ENCODE data around the gene BARX2.

Gene BARX2

GRCh38 chr11:129366737-129367597 lies 8.7 kb upstream of the BARX2 start:
- H3K36me3 ChIP-seq (ENCODE audit: low read depth), result no peaks in the 10 kb centered on the region
- no peak for ATAC-seq (ENCODE audit: low read depth)
- H3K27ac ChIP-seq (ENCODE audit: poor library complexity, severe bottlenecking), result no peak overlapping the region
- peaks cover 17% of the 10 kb centered on the region for H3K4me1 ChIP-seq (ENCODE audit: insufficient read depth, poor library complexity, severe bottlenecking)
- no peaks in the 10 kb centered on the region for H3K9me3 ChIP-seq (ENCODE audit: severe bottlenecking)
- TF ChIP-seq CTCF (IDR thresholded peaks at IDR 0.05; ENCODE audit: poor library complexity, severe bottlenecking), result no peak
- peaks cover 17% of the 10 kb centered on the region for H3K27me3 ChIP-seq (ENCODE audit: insufficient read depth, poor library complexity, severe bottlenecking)
- H3K4me3 ChIP-seq (ENCODE audit: severe bottlenecking), result no peak overlapping the region
- DNase-seq (ENCODE audit: low spot score), result no peak

GRCh38 chr11:129368889-129369672 lies 6.6 kb upstream of the BARX2 start:
- Histone ChIP-seq H3K27ac (ENCODE audit: poor library complexity, severe bottlenecking) (no peak overlapping the region), H3K9me3 (ENCODE audit: severe bottlenecking) (no peaks in the 10 kb centered on the region), H3K4me3 (ENCODE audit: severe bottlenecking) (no peak overlapping the region), H3K36me3 (ENCODE audit: low read depth) (no peaks in the 10 kb centered on the region), H3K27me3 (ENCODE audit: insufficient read depth, poor library complexity, severe bottlenecking) (peaks cover 38% of the 10 kb centered on the region), H3K4me1 (ENCODE audit: insufficient read depth, poor library complexity, severe bottlenecking) (peaks cover 17% of the 10 kb centered on the region)
- no peak for TF ChIP-seq CTCF (IDR thresholded peaks at IDR 0.05; ENCODE audit: poor library complexity, severe bottlenecking)
- ATAC-seq (ENCODE audit: low read depth), result no peak
- no peak for DNase-seq (ENCODE audit: low spot score)

- no peak for TF ChIP-seq CTCF (IDR thresholded peaks at IDR 0.05; ENCODE audit: poor library complexity, severe bottlenecking)
- Histone ChIP-seq H3K27ac (ENCODE audit: poor library complexity, severe bottlenecking) (no peak overlapping the region), H3K4me1 (ENCODE audit: insufficient read depth, poor library complexity, severe bottlenecking) (peaks cover 6% of the 10 kb centered on the region), H3K9me3 (ENCODE audit: severe bottlenecking) (no peaks in the 10 kb centered on the region), H3K27me3 (ENCODE audit: insufficient read depth, poor library complexity, severe bottlenecking) (peaks cover 50% of the 10 kb centered on the region), H3K4me3 (ENCODE audit: severe bottlenecking) (no peak overlapping the region), H3K36me3 (ENCODE audit: low read depth) (no peaks in the 10 kb centered on the region)
- no peak for ATAC-seq (ENCODE audit: low read depth)
- no peak for DNase-seq (ENCODE audit: low spot score)
Observed at GRCh38 chr11:129370715-129371114, 4.9 kb upstream of the BARX2 start.

GRCh38 chr11:129372609-129373488 lies 2.8 kb upstream of the BARX2 start:
- Histone ChIP-seq H3K4me3 (ENCODE audit: severe bottlenecking) (peak overlapping the region; percentile 12), H3K27me3 (ENCODE audit: insufficient read depth, poor library complexity, severe bottlenecking) (peaks cover 48% of the 10 kb centered on the region)
- ATAC-seq (ENCODE audit: low read depth), result no peak

More at GRCh38 chr11:129372609-129373488, 2.8 kb upstream of the BARX2 start:
- Histone ChIP-seq H3K27ac (ENCODE audit: poor library complexity, severe bottlenecking) (no peak overlapping the region), H3K36me3 (ENCODE audit: low read depth) (no peaks in the 10 kb centered on the region), H3K4me1 (ENCODE audit: insufficient read depth, poor library complexity, severe bottlenecking) (no peaks in the 10 kb centered on the region), H3K9me3 (ENCODE audit: severe bottlenecking) (no peaks in the 10 kb centered on the region)
- no peak for DNase-seq (ENCODE audit: low spot score)
- TF ChIP-seq CTCF (IDR thresholded peaks at IDR 0.05; ENCODE audit: poor library complexity, severe bottlenecking), result no peak
